Measurements from ENCODE around the gene TMEM25. TPM values are rescaled to one million over a fixed set of nuclear protein-coding genes. Genes with fewer than 3 reads are reported as not detected.

Gene TMEM25
- total RNA-seq, 1 experiment from 2014 or later, result 24.5 TPM

DNA sequence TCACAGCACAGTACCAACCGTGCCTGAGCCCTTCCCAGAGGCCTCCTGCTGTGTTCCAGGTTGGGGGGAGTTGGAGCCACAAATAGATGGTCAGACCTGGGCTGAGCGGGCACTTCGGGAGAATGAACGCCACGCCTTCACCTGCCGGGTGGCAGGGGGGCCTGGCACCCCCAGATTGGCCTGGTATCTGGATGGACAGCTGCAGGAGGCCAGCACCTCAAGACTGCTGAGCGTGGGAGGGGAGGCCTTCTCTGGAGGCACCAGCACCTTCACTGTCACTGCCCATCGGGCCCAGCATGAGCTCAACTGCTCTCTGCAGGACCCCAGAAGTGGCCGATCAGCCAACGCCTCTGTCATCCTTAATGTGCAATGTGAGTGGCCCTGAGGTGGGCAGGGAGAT is 1.1 kb downstream of the TMEM25 start:
- Histone ChIP-seq H3K14ac (ENCODE audit: insufficient read depth, low read length) (no peak overlapping the region), H3K23me2 (ENCODE audit: insufficient read length, low read depth, low read length, poor library complexity, severe bottlenecking) (peaks cover 10% of the 10 kb centered on the region)

More for the DNA sequence above, 1.1 kb downstream of the TMEM25 start:
- Histone ChIP-seq H3K4me1 (ENCODE audit: insufficient read depth, low read length) (no peaks in the 10 kb centered on the region; the same call in 1 of the 2 replicates), H2BK120ac (ENCODE audit: low read depth, low read length, poor library complexity, severe bottlenecking) (no peak overlapping the region), H3K4ac (ENCODE audit: low read depth, low read length) (no peak overlapping the region), H4K20me1 (ENCODE audit: control insufficient read depth, insufficient read depth, insufficient read length) (no peaks in the 10 kb centered on the region), H3K27me3 (ENCODE audit: insufficient read depth, low read length) (no peaks in the 10 kb centered on the region), H2AFZ (ENCODE audit: low read length) (no peak overlapping the region), H3K79me2 (ENCODE audit: insufficient read depth, low read length) (no peaks in the 10 kb centered on the region), H3K56ac (ENCODE audit: insufficient read length, low read depth, low read length) (no peak overlapping the region), H2BK5ac (ENCODE audit: insufficient read length, low read length) (no peak overlapping the region), H4K91ac (ENCODE audit: insufficient read length, low read depth, low read length) (no peak overlapping the region), H4K5ac (ENCODE audit: insufficient read length, low read depth, low read length) (no peak overlapping the region), H2BK15ac (ENCODE audit: low read depth, low read length) (no peak overlapping the region), H3K4me2 (ENCODE audit: insufficient read depth, insufficient read length, low read length) (peak overlapping the region; percentile 93), H3K9me3 (ENCODE audit: control insufficient read depth, low read depth, low read length) (no peaks in the 10 kb centered on the region), H3K79me1 (ENCODE audit: insufficient read depth, low read depth, low read length, poor library complexity, severe bottlenecking) (no peaks in the 10 kb centered on the region), H3K9ac (ENCODE audit: extremely low read depth, insufficient read length, low read length) (no peak overlapping the region), H3T11ph (ENCODE audit: low read length) (no peak overlapping the region), H2BK20ac (ENCODE audit: low read depth, low read length, poor library complexity, severe bottlenecking) (no peak overlapping the region), H2AK5ac (ENCODE audit: insufficient read length, low read length) (no peak overlapping the region), H4K8ac (replicated peaks; ENCODE audit: insufficient read length, low read depth, low read length) (no peak overlapping the region), H2BK12ac (ENCODE audit: insufficient read length, low read depth, low read length) (no peak overlapping the region), H3K27ac (ENCODE audit: insufficient read length, low read depth, low read length) (no peak overlapping the region), H3K23ac (ENCODE audit: insufficient read length, low read depth, low read length) (no peak overlapping the region), H3K18ac (ENCODE audit: insufficient read length, low read depth, low read length) (no peak overlapping the region)
- DNase-seq, result no peak
- Mint-ChIP-seq H3K4me3 (peak overlapping the region; percentile 86 to 97), H3K36me3 (ENCODE audit: insufficient read depth in 1 of 3, low read depth in 3 of 3) (peaks cover 0 to 7% (median 5%) of the 10 kb centered on the region in 3 experiments; a peak in 3 of 7 replicates), H3K4me1 (peaks cover 33 to 34% of the 10 kb centered on the region in 2 experiments), H3K27ac (no peak overlapping the region), H3K9me3 (no peaks in the 10 kb centered on the region), H3K27me3 (ENCODE audit: low read depth) (peaks cover 5% of the 10 kb centered on the region; the same call in 1 of the 2 replicates)
- TF ChIP-seq CTCF (conservative IDR thresholded peaks at IDR 0.05), result no peak
- WGBS (ENCODE audit: extremely low coverage, insufficient read length, low lambda C conversion rate), result no CpG with 5 or more reads among the region's 10 CpGs

All from H9 (cell line).